ENCODE data around the gene NR1I3. TPM values are rescaled to one million over a fixed set of nuclear protein-coding genes. Genes with fewer than 3 reads are reported as not detected.

The NR1I3 gene
- total and polyA plus RNA-seq, 4 donors: 0.17 TPM; not detected in 3

DNA sequence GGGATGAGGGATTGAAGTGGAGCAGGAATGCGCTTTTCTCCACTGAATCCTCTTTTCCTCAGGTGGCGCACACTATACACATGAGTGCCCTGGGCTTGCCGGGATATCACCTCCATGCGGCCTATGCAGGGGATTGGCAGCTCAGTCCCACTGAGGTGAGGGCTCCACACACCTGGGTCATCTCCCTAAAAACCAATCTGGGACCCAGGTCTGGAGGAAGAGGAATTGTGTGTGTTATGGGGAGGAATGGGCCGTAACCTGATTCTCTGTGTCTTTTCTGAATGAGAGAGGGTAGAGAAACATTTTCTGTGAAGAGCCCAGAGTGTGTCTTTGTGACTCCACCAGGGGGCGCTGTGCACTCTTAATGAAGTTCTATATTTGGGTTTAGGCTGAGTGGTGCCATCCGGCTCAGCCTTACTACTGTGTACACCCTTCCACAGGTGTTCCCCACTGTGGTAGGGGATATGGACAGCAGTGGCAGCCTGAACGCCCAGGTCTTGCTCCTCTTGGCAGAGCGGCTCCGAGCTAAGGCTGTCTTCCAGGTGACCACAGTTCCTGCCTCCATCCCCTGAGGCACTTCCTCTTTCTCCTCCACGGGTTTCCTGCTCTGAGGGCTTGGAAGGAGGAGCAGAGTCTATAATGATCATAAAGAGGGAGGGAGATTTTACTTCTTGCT lies 10.7 kb downstream of the NR1I3 start:
- Histone ChIP-seq H3K27me3 (ENCODE audit: control insufficient read depth in 3 of 3, insufficient read depth in 3 of 3, low read length in 2 of 3) (no peaks in the 10 kb centered on the region), H3K4me3 (no peak overlapping the region), H3K27ac (ENCODE audit: low read depth in 1 of 2, low read length in 1 of 2) (peak overlapping the region in 1 of 2 donors; percentile 17), H3K4me1 (ENCODE audit: control insufficient read depth in 5 of 5, insufficient read depth in 5 of 5, low read length in 5 of 5) (peaks cover 0 to 18% (median 3%) of the 10 kb centered on the region in 5 donors), H3K36me3 (ENCODE audit: control insufficient read depth in 4 of 4, insufficient read depth in 4 of 4, low read length in 4 of 4) (peaks cover 11 to 24% (median 13%) of the 10 kb centered on the region in 4 donors), H3K9ac (ENCODE audit: insufficient read depth in 1 of 2, low read length in 2 of 2) (no peak overlapping the region), H3K9me3 (ENCODE audit: control insufficient read depth in 4 of 4, insufficient read depth in 3 of 4, low read length in 3 of 4) (no peaks in the 10 kb centered on the region)
- ATAC-seq (ENCODE audit: insufficient read depth, low FRiP score): peak; percentile 56
- peak; percentile 80 for TF ChIP-seq CTCF (IDR thresholded peaks at IDR 0.05; ENCODE audit: control extremely low read depth, extremely low read depth)
- WGBS, 2 donors: 33 to 39% methylated on average over 11 of the region's 11 CpGs
- peak; percentile 74 to 79 (median 78) for DNase-seq

GRCh38 chr1:161226759-161227158 lies 11.2 kb downstream of the NR1I3 start:
- 56 to 62% methylated on average over 3 of the region's 3 CpGs for WGBS, 2 donors
- no peak overlapping the region for H3K27ac ChIP-seq (ENCODE audit: low read depth in 1 of 2, low read length in 1 of 2)
- no peak for TF ChIP-seq CTCF (IDR thresholded peaks at IDR 0.05; ENCODE audit: control extremely low read depth, extremely low read depth)
- H3K4me3 ChIP-seq: no peak overlapping the region
- ATAC-seq (ENCODE audit: insufficient read depth, low FRiP score) (no peak), DNase-seq (no peak)
- H3K27me3 ChIP-seq (ENCODE audit: control insufficient read depth in 3 of 3, insufficient read depth in 3 of 3, low read length in 2 of 3): no peaks in the 10 kb centered on the region
- H3K9ac ChIP-seq (ENCODE audit: insufficient read depth in 1 of 2, low read length in 2 of 2): no peak overlapping the region
- H3K9me3 ChIP-seq (ENCODE audit: control insufficient read depth in 4 of 4, insufficient read depth in 3 of 4, low read length in 3 of 4): no peaks in the 10 kb centered on the region
- H3K4me1 ChIP-seq (ENCODE audit: control insufficient read depth in 5 of 5, insufficient read depth in 5 of 5, low read length in 5 of 5): peaks cover 0 to 18% (median 3%) of the 10 kb centered on the region in 5 donors
- peaks cover 11 to 24% (median 13%) of the 10 kb centered on the region in 4 donors for H3K36me3 ChIP-seq (ENCODE audit: control insufficient read depth in 4 of 4, insufficient read depth in 4 of 4, low read length in 4 of 4)

DNA sequence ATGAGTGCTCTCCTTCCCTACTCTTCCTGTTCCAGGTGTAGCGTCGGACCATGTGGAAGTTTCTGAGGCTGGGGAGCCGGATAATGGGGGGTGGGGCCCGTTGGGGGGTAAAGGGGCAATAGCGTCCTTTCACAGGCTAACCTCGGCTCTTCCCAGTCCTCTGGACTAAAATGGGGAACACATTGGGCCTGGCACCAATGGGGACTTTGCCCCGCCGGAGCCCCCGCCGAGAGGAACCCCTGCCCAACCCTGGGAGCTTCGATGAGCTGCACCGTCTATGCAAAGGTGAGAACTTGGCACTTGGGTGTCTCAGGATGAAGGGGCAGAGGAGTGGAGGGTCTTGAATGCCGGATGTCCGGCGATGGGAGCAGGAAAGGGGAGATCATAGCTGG lies 11.7 kb downstream of the NR1I3 start:
- no peak for TF ChIP-seq CTCF (IDR thresholded peaks at IDR 0.05; ENCODE audit: control extremely low read depth, extremely low read depth)
- Histone ChIP-seq H3K27ac (ENCODE audit: low read depth in 1 of 2, low read length in 1 of 2) (peak overlapping the region; percentile 9 to 49), H3K9ac (ENCODE audit: insufficient read depth in 1 of 2, low read length in 2 of 2) (peak overlapping the region in 1 of 2 donors; percentile 26), H3K27me3 (ENCODE audit: control insufficient read depth in 3 of 3, insufficient read depth in 3 of 3, low read length in 2 of 3) (no peaks in the 10 kb centered on the region), H3K36me3 (ENCODE audit: control insufficient read depth in 4 of 4, insufficient read depth in 4 of 4, low read length in 4 of 4) (peaks cover 11 to 24% (median 13%) of the 10 kb centered on the region in 4 donors), H3K9me3 (ENCODE audit: control insufficient read depth in 4 of 4, insufficient read depth in 3 of 4, low read length in 3 of 4) (no peaks in the 10 kb centered on the region), H3K4me3 (peak overlapping the region; percentile 81), H3K4me1 (ENCODE audit: control insufficient read depth in 5 of 5, insufficient read depth in 5 of 5, low read length in 5 of 5) (peaks cover 0 to 18% (median 3%) of the 10 kb centered on the region in 5 donors)
- no peak for ATAC-seq (ENCODE audit: insufficient read depth, low FRiP score)
- DNase-seq: no peak
- WGBS, 2 donors: 7% methylated on average over 15 of the region's 15 CpGs
